Measurements from ENCODE around the gene GCSH. TPM values are rescaled to one million over a fixed set of nuclear protein-coding genes. Genes with fewer than 3 reads are reported as not detected.
A peak's percentile ranks its signal among the peaks of the same experiment; 100 is the strongest.

The GCSH gene
- total RNA-seq, 1 donor from 2014 or later = 27.0 TPM

DNA sequence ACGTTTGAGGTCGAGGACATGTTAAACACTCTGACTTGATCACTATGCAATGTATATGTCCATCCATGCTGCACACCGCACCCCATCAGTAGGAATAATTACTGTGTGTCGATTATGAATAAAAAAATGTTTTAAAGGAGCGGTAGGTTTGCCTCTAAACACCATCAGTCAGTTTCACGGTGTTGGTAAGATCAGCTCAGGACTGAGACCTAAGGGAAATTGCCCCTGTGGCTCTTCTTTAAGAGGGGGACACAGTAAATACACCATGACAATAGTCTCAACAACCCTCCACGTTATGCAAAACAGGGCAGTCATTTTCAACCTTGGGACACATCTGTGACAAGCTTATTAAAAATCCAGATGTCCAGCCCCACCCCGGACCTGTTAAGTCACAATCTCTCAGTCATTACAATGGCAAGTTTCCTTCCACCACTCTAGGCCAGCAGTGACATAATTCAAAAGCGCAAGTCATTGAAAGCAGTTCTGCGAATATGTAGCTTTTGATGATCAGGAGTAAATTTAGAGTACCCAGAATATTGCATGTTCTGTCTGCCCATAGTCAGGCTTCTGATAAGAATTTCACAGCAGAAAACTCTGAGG is 59.3 kb downstream of the GCSH start:
- Histone ChIP-seq H3K36me3 (peaks cover 0 to 8% of the 10 kb centered on the region in 2 donors), H3K27me3 (no peaks in the 10 kb centered on the region), H3K4me1 (peaks cover 30% of the 10 kb centered on the region), H3K9me3 (no peaks in the 10 kb centered on the region), H3K27ac (peak overlapping the region; percentile 51), H3K4me3 (peak overlapping the region; percentile 65 to 99)
- DNase-seq (ENCODE audit: extremely low spot score in 2 of 2) = no peak
- no peak for TF ChIP-seq POLR2A (IDR thresholded peaks at IDR 0.05)
- no peak for TF ChIP-seq POLR2AphosphoS5 (IDR thresholded peaks at IDR 0.05; ENCODE audit: insufficient read depth in 1 of 2, low read depth in 1 of 2)
- TF ChIP-seq, protein P1, sequence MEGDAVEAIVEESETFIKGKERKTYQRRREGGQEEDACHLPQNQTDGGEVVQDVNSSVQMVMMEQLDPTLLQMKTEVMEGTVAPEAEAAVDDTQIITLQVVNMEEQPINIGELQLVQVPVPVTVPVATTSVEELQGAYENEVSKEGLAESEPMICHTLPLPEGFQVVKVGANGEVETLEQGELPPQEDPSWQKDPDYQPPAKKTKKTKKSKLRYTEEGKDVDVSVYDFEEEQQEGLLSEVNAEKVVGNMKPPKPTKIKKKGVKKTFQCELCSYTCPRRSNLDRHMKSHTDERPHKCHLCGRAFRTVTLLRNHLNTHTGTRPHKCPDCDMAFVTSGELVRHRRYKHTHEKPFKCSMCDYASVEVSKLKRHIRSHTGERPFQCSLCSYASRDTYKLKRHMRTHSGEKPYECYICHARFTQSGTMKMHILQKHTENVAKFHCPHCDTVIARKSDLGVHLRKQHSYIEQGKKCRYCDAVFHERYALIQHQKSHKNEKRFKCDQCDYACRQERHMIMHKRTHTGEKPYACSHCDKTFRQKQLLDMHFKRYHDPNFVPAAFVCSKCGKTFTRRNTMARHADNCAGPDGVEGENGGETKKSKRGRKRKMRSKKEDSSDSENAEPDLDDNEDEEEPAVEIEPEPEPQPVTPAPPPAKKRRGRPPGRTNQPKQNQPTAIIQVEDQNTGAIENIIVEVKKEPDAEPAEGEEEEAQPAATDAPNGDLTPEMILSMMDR (IDR thresholded peaks at IDR 0.05) = no peak
- intact Hi-C loops (cut with DNase I) = no loop called here

DNA sequence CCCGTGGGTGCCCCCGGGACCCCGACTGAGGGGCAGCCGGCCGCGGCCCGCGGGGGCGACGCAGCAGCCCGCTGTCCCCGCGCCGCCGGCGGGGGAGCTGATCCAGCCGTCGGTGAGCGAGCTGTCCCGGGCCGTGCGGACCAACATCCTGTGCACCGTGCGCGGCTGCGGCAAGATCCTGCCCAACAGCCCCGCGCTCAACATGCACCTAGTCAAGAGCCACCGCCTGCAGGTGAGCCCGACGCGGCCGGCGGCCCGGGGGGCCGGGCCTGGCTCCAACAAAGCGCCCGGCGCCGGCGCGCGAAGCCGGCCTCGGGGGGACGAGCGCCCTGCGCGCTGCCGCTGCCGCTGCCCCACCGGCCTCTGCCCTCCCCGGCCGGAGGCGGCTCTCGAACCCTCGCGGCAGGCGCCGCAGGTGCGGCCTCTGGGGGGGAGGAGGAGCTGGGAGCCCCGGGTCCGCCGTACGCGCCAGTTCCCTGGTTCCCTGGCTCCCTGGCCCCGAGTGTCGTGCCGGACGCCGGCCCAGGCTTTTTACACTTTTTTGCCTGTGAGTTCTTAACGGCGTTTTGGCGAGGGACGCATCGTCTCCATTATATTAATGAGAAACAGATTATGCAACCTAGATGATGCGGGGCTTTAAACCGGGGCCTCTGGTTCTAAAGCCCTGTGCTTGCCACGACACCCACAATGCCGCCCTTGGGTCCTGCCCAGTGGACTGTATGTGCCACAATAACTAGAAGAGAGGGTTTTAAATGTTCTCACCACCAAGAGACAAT is 60.0 kb downstream of the GCSH start:
- Histone ChIP-seq H3K27ac (peak overlapping the region; percentile 51), H3K4me3 (peak overlapping the region; percentile 65 to 99), H3K36me3 (peaks cover 0 to 1% of the 10 kb centered on the region in 2 donors), H3K9me3 (no peaks in the 10 kb centered on the region), H3K4me1 (peaks cover 30% of the 10 kb centered on the region), H3K27me3 (no peaks in the 10 kb centered on the region)
- intact Hi-C loops (cut with DNase I) = no loop called here
- TF ChIP-seq, protein P1 (IDR thresholded peaks at IDR 0.05) = no peak
- TF ChIP-seq POLR2A (IDR thresholded peaks at IDR 0.05) (no peak), POLR2AphosphoS5 (IDR thresholded peaks at IDR 0.05; ENCODE audit: insufficient read depth in 1 of 2, low read depth in 1 of 2) (no peak)
- DNase-seq (ENCODE audit: extremely low spot score in 2 of 2) = no peak

DNA sequence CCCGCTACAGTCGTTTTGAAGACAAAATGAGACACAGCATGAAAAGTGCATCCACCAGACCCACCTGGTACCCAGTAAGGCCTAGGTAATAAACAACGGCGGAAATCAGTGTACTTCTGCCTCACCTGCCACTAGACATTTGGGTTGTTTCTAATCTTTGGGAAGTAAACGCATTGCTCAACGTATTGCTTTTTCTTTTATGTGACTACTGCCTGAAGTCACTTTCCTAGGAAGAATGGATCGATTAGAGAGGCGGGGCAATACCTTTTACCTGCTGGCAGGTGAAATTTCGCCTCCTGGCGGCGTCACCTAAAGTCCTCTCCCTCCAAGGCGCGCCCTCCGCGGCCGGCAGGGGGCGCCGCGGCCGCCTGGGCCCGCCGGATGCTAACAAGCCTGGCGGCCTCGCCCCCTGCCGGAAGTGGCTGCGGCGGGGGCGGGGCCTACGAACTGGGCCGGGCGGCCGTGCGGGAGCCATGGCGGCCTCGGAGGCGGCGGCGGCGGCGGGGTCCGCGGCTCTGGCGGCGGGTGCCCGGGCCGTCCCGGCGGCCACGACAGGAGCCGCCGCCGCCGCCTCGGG is 60.7 kb downstream of the GCSH start, which contains the start of gene ATMIN:
Gene ATMIN (plus strand): TSS at position 445 of the 577 bp plus-strand sequence. CDS start 29 bp downstream, at position 474.
- peak within 1 kb of the TSS; percentile 51 for H3K27ac ChIP-seq
- TF ChIP-seq POLR2A (IDR thresholded peaks at IDR 0.05) = peak in 1 of 2 donors; percentile 47
- TF ChIP-seq POLR2AphosphoS5 (IDR thresholded peaks at IDR 0.05; ENCODE audit: insufficient read depth in 1 of 2, low read depth in 1 of 2) = no peak
- TF ChIP-seq, protein P1 (IDR thresholded peaks at IDR 0.05) = peak; percentile 87 to 94 (median 88)
- intact Hi-C loops (cut with DNase I) = no loop called here
- H3K9me3 ChIP-seq = no peaks in the 10 kb centered on the region
- peak within 1 kb of the TSS; percentile 65 to 99 for H3K4me3 ChIP-seq
- DNase-seq (ENCODE audit: extremely low spot score in 2 of 2) = no peak
- no peaks in the 10 kb centered on the region for H3K36me3 ChIP-seq
- peaks cover 30% of the 10 kb centered on the region for H3K4me1 ChIP-seq
- no peaks in the 10 kb centered on the region for H3K27me3 ChIP-seq

Small RNAs within 50 kb of the gene (small RNA-seq; reads per million reads assigned to genes)
- gene AC092718.3 (not detected), gene RNU6-1191P (not detected)

Other genes starting within 250 kb of the GCSH start
- 6.6 TPM for gene CMC2, start 89.5 kb downstream of the GCSH start, total RNA-seq
- gene CENPN, start 89.2 kb downstream of the GCSH start, total RNA-seq = 8.3 TPM
- gene ATMIN, start 60.6 kb downstream of the GCSH start, total RNA-seq = 29.7 TPM
- 1.2 TPM for gene C16orf46, start 19.2 kb downstream of the GCSH start, total RNA-seq
- not detected for gene BCO1, start 142.3 kb upstream of the GCSH start, total RNA-seq
- 20.9 TPM for gene GAN, start 218.6 kb upstream of the GCSH start, total RNA-seq